GM15510 (cell line): ENCODE results near the gene TSPAN5.

Experiments
- POLR2A ChIP-seq: IDR thresholded peaks from 3 replicates; pipeline ENCODE4 v1.6.1; 2011; ENCODE audit warnings: borderline replicate concordance; ENCODE audit not compliant: insufficient read length; ENCODE audit errors: extremely low read depth

The TSPAN5 gene

GRCh38 chr4:98508829-98509598, 149.4 kb downstream of the TSPAN5 start:
- TF ChIP-seq POLR2A: no peak

- no peak for TF ChIP-seq POLR2A
These were observed 150.2 kb downstream of the TSPAN5 start for GRCh38 chr4:98508248-98508647.

GRCh38 chr4:98507299-98507698, 151.1 kb downstream of the TSPAN5 start:
- no peak for TF ChIP-seq POLR2A

GRCh38 chr4:98506462-98507132, 151.8 kb downstream of the TSPAN5 start:
- TF ChIP-seq POLR2A: no peak

- TF ChIP-seq POLR2A: no peak
These were observed 152.4 kb downstream of the TSPAN5 start for GRCh38 chr4:98505992-98506391.

GRCh38 chr4:98504091-98504490, 154.3 kb downstream of the TSPAN5 start:
- no peak for TF ChIP-seq POLR2A

GRCh38 chr4:98503676-98504075, 154.7 kb downstream of the TSPAN5 start:
- no peak for TF ChIP-seq POLR2A

GRCh38 chr4:98502624-98503023, 155.8 kb downstream of the TSPAN5 start:
- TF ChIP-seq POLR2A: no peak

- TF ChIP-seq POLR2A: no peak
These were observed 156.4 kb downstream of the TSPAN5 start for GRCh38 chr4:98502031-98502430.

GRCh38 chr4:98501383-98501782, 157.0 kb downstream of the TSPAN5 start:
- TF ChIP-seq POLR2A: no peak

- no peak for TF ChIP-seq POLR2A
These were observed 159.6 kb downstream of the TSPAN5 start for GRCh38 chr4:98498774-98499173.

- TF ChIP-seq POLR2A: no peak
These were observed 162.1 kb downstream of the TSPAN5 start for GRCh38 chr4:98496152-98496845.

- TF ChIP-seq POLR2A: no peak
These were observed 165.1 kb downstream of the TSPAN5 start for GRCh38 chr4:98493296-98493695.

GRCh38 chr4:98491899-98492559, 166.4 kb downstream of the TSPAN5 start:
- TF ChIP-seq POLR2A: no peak

GRCh38 chr4:98490251-98490650, 168.2 kb downstream of the TSPAN5 start:
- TF ChIP-seq POLR2A: no peak
